GM18951 (cell line): ENCODE results near the gene DAB2.

Experiments
- POLR2A ChIP-seq: IDR thresholded peaks from 4 replicates; pipeline ENCODE4 v1.6.1; 2011; ENCODE audit warnings: mild to moderate bottlenecking; ENCODE audit not compliant: insufficient read length, insufficient read depth; ENCODE audit errors: extremely low read depth
- in situ Hi-C: fragments of 300-500 bp; cut with MboI; formaldehyde crosslinking; loops from one replicate; pipeline ENCODE4 v1.12.0; 2022; ENCODE audit warnings: low sequenced_read_pairs, mixed read lengths, inconsistent platforms; ENCODE audit not compliant: unreplicated experiment

DAB2 gene

DNA sequence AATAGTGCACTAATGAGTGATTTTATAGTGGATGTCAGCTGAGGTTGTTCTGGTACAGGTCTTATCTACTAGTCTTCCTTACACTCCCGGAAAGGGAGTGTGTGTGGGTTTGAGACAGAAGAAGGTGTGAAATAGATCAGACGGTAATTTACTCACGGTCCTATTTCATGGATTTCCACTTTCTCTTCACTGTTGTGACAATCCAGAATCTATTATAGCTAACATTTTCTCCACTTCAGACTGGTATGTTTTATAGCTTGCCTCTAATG is 53.5 kb downstream of the DAB2 start:
- in situ Hi-C loops = loop anchor here (10.0 kb wide), 1 partner anchor 184 kb away; no protein-coding TSS in a partner anchor
- TF ChIP-seq POLR2A = no peak

DNA sequence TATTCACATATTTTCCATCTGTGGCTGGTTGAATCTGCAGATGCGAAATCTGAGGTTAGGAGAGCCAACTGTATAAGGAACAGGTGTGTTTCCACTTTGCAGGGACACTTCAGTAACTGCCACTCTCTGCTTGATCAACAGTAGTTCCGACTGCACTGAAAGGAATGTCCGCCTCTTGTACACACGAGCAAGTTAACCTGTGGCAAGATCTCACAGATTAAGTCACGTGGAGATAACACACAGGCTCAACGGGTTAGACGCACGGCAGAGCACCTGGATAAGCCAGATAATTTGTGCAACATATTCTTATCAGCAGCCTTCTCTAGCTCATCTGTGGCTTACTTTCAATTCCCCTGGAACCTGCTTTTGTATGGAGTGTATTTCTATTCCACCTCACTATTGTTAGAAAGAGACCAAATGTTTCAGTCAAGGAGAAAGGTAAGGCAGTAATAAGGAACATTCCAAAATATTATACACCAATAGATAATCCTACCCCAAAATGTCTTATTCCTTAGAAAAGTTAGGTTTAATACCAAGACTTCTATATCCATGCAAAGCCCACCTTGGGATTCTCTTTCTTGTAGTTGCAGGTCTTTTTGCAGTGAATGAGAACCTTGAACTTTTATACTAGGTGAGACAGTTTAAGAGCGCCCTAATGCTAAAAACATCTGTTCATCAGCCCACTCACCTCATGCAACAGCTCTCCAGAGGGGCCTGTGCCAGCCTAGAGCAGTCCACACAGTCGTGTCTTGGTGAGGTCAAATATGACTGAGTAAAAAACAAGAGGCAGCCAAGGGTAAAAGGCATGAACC is 54.0 kb downstream of the DAB2 start:
- in situ Hi-C loops = loop anchor here (10.0 kb wide), 1 partner anchor 184 kb away; no protein-coding TSS in a partner anchor
- no peak for TF ChIP-seq POLR2A

DNA sequence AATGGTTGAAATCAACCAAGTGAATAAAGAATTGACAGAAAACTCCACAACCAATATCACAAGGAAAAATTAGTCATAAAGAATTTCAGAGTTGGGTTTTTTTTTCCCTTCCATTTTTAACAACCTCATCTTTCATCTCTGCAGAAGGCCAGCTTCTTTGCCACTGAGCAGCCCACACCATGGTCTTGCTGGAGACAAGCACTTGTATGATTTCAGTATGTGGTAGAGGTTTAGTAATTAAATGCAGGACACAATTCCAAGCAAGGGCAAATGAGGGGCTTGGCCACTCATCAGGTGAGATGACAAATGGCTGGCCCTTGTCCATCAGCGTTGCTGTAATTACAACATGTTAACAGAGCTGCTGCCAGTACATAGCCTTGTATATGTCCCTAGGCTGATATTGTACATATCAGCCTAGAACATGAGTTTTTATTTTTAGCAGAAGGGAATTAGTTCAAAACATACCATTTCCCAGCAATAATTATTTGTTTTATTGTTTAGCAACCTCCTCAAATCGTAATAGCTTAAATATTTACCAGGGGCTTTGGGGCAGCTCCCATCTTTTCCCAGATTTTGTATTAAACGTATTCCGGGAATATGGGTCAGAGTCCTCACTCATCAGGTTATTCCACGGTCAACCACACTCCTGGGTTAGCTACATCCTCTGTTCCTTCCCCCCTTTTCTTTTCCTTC is 55.5 kb downstream of the DAB2 start:
- in situ Hi-C loops = no loop called here
- TF ChIP-seq POLR2A = no peak

DNA sequence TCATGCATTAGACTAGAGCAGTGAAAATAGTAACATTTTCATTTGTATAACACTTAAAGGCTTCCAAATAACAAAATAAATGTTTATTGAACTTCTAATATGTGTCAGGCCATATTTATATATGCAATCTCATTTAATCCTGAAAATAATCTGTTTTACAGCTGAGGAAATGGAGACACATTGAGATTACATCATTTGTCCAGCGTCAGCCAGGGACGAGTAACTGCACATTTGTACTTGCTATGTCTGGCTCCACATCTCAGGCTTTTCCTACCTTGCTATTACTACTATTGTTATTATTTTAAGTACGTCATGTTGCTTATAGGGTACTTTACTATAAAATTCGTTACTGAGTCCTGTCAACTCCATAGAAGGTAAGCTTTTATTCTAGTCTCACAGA is 56.7 kb downstream of the DAB2 start:
- no peak for TF ChIP-seq POLR2A
- in situ Hi-C loops = no loop called here

DNA sequence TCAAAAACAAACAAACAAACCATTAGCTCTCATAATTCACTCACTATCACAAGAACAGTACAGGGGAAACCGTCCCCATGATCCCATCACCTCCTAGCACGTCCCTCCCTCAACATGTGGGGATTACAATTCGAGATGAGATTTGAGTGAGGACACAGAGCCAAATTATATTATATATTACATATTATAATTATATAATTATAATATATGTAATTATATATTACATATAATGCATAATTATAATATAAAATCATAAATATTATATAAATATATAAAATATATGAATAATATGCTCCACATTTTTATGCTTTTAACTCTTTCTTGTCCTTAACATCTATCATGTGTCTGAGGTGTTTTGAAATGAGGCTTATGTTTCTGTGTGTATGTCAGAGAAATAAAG is 57.1 kb downstream of the DAB2 start:
- in situ Hi-C loops = no loop called here
- no peak for TF ChIP-seq POLR2A

DNA sequence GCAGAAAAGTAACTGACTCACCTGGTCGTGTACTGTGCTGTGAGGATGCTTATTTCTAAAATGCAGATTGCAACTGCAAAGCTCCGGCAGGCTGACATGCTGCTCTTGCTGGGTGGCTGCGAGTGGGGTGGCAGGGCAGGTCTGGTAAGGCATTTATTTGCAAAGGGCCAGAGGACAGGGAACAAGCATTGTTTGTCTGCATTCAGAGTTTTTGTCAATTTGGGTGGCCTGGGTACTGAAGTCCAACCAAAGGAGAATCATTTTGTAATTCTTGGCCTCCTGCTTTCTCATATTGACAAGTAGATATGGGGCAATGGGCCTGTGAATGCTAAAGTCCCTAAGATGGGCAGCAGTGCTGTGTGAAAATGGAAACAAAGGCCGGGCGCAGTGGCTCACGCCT is 60.4 kb downstream of the DAB2 start, which contains the start of gene C9:
TSS of gene C9 (minus strand) at position 129 of the 400 bp plus-strand sequence. CDS start at position 98, 31 bp downstream.
- in situ Hi-C loops = no loop called here
- TF ChIP-seq POLR2A = no peak

DNA sequence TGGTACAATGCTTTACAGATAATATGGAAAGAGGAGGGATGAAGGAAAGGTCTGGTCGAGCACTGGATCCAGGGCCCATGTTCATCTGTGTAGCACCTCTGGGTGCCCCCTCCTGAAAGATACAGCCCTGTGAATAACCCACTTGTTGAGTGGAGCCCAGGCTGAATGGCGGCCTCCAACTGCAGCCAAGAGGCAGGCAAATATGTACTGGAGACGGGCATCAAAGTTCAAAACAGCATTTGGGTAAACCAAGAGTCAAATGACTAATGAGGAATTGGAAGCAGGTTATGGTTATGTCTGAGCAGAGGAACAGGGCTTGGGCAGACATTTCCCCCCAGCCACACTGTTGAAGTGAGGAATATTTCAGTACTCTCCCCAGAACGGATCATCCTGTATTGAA is 61.6 kb downstream of the DAB2 start:
- in situ Hi-C loops = no loop called here
- TF ChIP-seq POLR2A = no peak

DNA sequence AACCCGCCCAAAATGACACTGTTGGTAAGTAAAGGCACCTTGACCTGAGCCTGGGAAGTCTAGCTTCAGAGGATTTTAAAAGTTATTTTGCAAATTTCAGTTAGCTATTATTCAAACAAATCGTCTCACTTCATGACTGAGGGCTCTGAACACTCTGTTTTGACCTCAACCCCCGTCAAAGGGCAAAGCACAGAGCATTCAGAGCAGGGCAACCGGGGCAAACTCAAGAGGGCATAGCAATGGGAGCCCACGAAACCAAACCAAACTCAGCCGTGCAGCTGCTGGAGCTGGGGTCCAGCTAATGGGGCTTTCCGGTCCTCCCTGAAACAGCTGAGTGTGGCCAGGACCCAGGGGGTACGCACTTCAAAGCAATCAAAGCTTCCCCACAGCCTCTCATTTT is 62.1 kb downstream of the DAB2 start:
- no peak for TF ChIP-seq POLR2A
- in situ Hi-C loops = no loop called here

DNA sequence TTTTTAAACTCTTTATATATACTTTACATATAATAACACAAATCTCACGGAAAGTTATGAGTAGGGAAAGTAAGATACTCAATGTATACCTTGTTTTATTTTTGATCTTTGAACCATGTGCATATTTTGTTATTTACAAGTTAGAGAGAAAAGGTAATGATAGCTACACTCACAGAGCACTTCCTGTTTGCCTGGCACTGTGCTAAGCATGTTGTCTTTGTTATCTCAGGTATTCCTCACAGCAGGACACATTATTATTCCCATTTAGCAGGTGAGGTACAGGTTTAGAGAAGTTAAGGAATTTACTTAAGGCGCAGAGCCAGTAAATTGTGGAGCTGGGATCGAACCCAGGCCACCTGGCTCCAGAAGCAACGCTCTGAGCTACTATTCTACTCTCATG is 63.5 kb downstream of the DAB2 start:
- TF ChIP-seq POLR2A = no peak
- in situ Hi-C loops = no loop called here

DNA sequence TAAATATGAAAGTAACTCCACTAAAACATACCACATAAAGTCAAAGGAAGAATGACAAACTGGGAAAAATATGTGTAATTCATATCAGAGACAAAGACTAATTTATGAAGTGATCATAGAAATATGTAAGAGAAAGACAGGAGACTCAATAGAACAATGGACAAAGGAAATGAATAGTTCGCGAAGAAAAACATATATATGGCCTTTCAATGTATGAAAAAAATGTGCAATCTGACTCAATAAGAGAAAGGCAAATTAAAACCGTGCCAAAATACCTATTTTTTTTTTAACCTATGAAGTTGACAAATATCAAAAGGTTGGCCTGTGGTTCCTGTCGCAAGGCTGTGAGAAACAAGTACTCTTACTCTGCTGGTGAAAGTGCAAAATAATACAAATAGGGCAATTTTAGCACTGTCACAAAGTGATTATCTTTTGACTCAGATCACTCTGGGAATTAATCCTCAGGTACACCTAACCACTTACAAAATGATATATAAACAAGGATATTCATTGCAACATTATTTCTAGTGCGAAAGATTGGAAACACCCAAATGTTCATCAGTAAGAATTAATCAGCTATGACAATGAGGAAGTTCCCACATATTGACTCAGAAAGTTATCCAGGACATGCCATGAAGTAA is 64.2 kb downstream of the DAB2 start:
- in situ Hi-C loops = no loop called here
- TF ChIP-seq POLR2A = no peak

DNA sequence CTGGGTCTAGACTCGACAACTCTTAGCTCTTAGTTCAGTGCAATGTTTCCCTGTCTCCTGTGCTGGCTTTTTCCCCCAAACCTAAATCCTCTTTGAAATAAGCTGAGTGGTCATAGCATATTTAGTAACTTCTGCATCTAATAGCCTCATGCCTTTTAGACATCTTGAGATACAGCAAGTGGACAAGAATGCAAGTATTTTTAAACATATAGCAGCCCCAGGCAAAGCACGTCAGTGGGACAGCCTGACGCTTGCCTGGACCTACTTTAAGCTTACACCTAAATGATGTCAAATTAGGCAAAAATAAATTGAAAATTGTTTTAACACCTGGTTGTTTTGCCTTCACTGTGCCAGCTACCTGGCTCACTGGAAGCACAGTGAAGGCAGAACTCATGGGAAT is 68.5 kb downstream of the DAB2 start:
- TF ChIP-seq POLR2A = no peak
- in situ Hi-C loops = no loop called here

DNA sequence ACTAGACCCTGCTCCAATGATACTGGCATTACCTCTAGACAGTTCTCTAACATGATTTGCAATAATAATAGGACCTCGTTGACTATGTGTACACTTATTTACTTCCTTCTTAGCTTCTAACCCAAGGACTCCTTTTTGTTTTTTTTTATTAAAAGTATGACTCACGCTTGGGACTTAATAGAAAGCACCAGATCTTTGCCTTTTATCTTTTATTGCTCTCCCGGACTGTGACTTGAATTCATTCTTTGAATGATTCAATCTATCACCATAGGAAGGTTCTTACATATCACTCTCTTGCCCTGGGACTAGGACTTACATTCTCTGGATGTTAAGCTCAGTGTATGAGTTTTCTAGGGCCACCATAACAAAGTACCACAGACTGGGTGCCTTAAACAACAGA is 69.5 kb downstream of the DAB2 start:
- TF ChIP-seq POLR2A = no peak
- in situ Hi-C loops = no loop called here

DNA sequence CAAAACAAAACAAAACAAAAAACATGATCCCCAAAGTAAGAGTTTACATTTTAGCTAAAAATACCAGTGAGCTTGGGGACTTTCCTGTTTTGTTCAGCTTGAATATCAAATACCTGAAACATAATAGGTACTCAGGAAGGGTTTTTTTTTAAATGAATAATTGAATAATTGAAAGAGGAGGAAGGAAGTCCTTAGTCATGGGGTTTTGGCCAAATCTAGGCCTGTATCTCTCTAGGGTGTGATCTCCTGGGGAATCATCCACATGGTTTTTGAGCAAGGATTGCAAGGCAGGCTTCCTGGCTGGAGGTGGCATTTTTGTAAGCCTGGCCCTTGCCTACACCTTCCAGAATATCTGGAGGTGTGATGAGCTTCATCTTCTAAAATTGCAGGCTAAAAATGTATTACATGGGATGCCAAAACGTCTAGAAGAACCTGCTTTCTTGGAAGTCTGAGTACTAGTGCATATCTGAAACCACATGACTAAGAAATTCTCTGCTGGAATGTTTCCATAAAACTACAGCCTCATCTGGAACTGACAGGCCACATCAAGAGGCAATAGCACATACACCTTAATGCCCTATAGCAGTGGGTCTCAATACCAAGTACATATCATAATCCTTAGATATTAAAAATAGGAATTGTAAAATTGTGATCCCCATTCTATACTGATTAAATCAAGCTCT is 70.9 kb downstream of the DAB2 start:
- TF ChIP-seq POLR2A = no peak
- in situ Hi-C loops = no loop called here

DNA sequence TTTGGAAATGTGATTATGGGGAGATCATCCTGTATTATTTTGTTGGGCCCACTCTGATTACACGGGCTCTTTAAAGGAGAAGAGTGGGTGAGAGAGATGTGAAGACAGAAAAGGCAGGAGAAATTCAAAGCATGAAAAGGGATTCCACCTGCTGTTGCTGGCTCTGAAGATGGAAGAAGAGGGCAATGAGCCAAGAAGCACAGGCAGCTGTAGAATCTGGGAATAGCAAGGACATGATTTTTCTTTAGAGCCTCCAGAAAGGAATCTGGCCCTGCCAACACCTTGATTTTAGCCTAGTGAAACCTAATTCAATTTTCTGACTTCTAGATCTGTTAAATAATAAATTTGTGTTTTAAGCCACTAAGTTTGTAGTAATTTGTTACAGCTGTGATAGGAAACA is 71.8 kb downstream of the DAB2 start:
- in situ Hi-C loops = no loop called here
- TF ChIP-seq POLR2A = no peak

DNA sequence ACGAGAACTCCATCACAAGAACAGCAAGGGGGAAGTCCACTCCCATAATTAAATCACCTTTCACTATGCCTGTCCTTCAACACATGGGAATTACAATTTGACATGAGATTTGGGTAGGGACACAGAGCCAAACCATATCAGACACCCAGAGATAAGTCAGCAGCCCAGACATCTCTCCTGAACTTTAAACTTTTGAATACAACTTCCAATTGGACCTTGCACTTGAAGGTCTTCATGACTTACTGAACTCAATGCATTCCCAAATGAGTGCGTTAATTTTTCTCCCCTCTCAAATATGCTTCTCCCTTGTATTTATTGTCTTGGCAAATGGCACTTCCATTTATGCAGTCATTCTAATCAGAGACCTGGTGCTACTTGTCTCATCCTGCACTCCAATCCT is 72.6 kb downstream of the DAB2 start:
- TF ChIP-seq POLR2A = no peak
- in situ Hi-C loops = no loop called here
